A673 (cell line): ENCODE results near the gene SERPINA10. TPM values are rescaled to one million over a fixed set of nuclear protein-coding genes. Genes with fewer than 3 reads are reported as not detected.
"Not testable (repeated sequence)": the region's sequence is repeated elsewhere in the genome, so short reads cannot be mapped to it uniquely, and the experiment has no call there.

Experiments
- BruUV-seq: library from RNA; stranded (reverse); fragments of 400-500 nt; replicated peaks from 2 replicates; lab custom pipeline; 2021; lab: Mats Ljungman, UMichigan
- CTCF ChIA-PET: fragments of 300-600 bp; sonication (Branson Sonifier 250); formaldehyde crosslinking; loops from one replicate; lab custom pipeline; 2022; ENCODE audit warnings: antibody characterized with exemption; lab: Charles Lee
- POLR2A ChIA-PET: fragments of 300-600 bp; sonication (Branson Sonifier 250); formaldehyde crosslinking; loops from one replicate; lab custom pipeline; 2022; ENCODE audit warnings: antibody characterized with exemption; ENCODE audit not compliant: low non-redundant PET; lab: Charles Lee
- DNase-seq: peaks from one replicate; pipeline ENCODE4 v3.0.0-alpha.2; 2015; ENCODE audit warnings: low spot score
- H3K27ac ChIP-seq: fragments of 200-600 bp; sonication (generic); 2 replicates; pipeline ENCODE4 v1.5.1; 2016; ENCODE audit warnings: mixed run types, low read depth, mild to moderate bottlenecking, mixed read lengths, antibody characterized with exemption, low read length; ENCODE audit not compliant: poor library complexity, severe bottlenecking
- H3K27me3 ChIP-seq: fragments of 200-600 bp; sonication (generic); replicated peaks from 2 replicates; pipeline ENCODE4 v1.6.1; 2017; ENCODE audit warnings: mixed run types, low read depth, mild to moderate bottlenecking, mixed read lengths, antibody characterized with exemption, low read length; ENCODE audit not compliant: insufficient read depth, poor library complexity
- H3K36me3 ChIP-seq: fragments of 200-600 bp; sonication (generic); 2 replicates; pipeline ENCODE4 v1.6.1; 2016; ENCODE audit warnings: mixed run types, mild to moderate bottlenecking, mixed read lengths, antibody characterized with exemption, low read length; ENCODE audit not compliant: insufficient read depth, poor library complexity, severe bottlenecking
- H3K4me1 ChIP-seq: fragments of 200-600 bp; sonication (generic); 2 replicates; pipeline ENCODE4 v1.6.1; 2017; ENCODE audit warnings: mixed run types, mild to moderate bottlenecking, mixed read lengths, antibody characterized with exemption, low read length; ENCODE audit not compliant: insufficient read depth, poor library complexity, severe bottlenecking
- H3K4me3 ChIP-seq: fragments of 200-600 bp; sonication (generic); 2 replicates; pipeline ENCODE4 v1.5.1; 2016; ENCODE audit warnings: low read depth, mixed run types, mild to moderate bottlenecking, mixed read lengths, low read length; ENCODE audit not compliant: poor library complexity, severe bottlenecking
- H3K9me3 ChIP-seq: fragments of 200-600 bp; sonication (generic); 2 replicates; pipeline ENCODE4 v1.6.1; 2016; ENCODE audit warnings: mixed run types, low read depth, mild to moderate bottlenecking, mixed read lengths, antibody characterized with exemption, low read length; ENCODE audit not compliant: poor library complexity, severe bottlenecking
- EZH2 ChIP-seq: fragments of 200-600 bp; sonication (generic); IDR thresholded peaks from 2 replicates; pipeline ENCODE4 v1.6.1; 2017; ENCODE audit warnings: borderline replicate concordance, low read depth, mild to moderate bottlenecking, mixed read lengths, antibody characterized with exemption, low read length; ENCODE audit not compliant: poor library complexity, severe bottlenecking
- intact Hi-C: fragments of 100-400 bp; cut with micrococcal nuclease; formaldehyde crosslinking; loops from one replicate; pipeline ENCODE4 v1.10.0; 2022; ENCODE audit not compliant: unreplicated experiment
- total RNA-seq: library from RNA; stranded (reverse); gene quantifications from 2 replicates; pipeline ENCODE4 v1.2.3, GENCODE V29; 2021
- TF ChIP-seq, protein P1 (sequence below): fragments of 300-800, 200-600 bp; sonication (generic); conservative IDR thresholded peaks from 2 replicates; pipeline ENCODE4 v1.5.1; 2017; ENCODE audit warnings: low read depth, mild to moderate bottlenecking, antibody characterized with exemption, low read length, moderate library complexity, mixed read lengths

The SERPINA10 gene
- total RNA-seq, 1 experiment from 2014 or later: not detected

DNA sequence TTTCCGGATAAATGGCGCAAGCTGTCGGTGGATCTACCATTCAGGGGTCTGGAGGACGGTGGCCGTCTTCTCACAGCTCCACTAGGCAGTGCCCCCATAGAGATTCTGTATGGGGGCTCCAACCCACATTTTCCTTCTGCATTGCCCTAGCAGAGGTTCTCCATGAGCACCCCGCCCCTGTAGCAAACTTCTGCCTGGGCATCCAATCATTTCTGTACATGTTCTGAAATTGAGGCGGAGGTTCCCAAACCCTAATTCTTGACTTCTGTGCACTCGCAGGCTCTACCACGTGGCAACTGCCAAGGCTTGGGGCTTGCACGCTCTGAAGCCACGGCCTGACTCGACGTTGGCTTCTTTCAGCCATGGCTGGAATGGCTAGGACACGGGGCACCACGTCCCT lies 5.1 kb upstream of the SERPINA10 start:
- H3K4me1 ChIP-seq: no peaks in the 10 kb centered on the region
- no peaks in the 10 kb centered on the region for H3K27me3 ChIP-seq
- BruUV-seq: no TSS peak
- H3K9me3 ChIP-seq: no peaks in the 10 kb centered on the region
- H3K36me3 ChIP-seq: no peaks in the 10 kb centered on the region
- TF ChIP-seq EZH2: no peak
- TF ChIP-seq, protein P1, sequence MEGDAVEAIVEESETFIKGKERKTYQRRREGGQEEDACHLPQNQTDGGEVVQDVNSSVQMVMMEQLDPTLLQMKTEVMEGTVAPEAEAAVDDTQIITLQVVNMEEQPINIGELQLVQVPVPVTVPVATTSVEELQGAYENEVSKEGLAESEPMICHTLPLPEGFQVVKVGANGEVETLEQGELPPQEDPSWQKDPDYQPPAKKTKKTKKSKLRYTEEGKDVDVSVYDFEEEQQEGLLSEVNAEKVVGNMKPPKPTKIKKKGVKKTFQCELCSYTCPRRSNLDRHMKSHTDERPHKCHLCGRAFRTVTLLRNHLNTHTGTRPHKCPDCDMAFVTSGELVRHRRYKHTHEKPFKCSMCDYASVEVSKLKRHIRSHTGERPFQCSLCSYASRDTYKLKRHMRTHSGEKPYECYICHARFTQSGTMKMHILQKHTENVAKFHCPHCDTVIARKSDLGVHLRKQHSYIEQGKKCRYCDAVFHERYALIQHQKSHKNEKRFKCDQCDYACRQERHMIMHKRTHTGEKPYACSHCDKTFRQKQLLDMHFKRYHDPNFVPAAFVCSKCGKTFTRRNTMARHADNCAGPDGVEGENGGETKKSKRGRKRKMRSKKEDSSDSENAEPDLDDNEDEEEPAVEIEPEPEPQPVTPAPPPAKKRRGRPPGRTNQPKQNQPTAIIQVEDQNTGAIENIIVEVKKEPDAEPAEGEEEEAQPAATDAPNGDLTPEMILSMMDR: no peak
- no peak for DNase-seq
- H3K27ac ChIP-seq: no peak overlapping the region
- H3K4me3 ChIP-seq: no peak overlapping the region
- intact Hi-C loops: no loop called here
- POLR2A ChIA-PET: no interaction called here
- CTCF ChIA-PET: no interaction called here

DNA sequence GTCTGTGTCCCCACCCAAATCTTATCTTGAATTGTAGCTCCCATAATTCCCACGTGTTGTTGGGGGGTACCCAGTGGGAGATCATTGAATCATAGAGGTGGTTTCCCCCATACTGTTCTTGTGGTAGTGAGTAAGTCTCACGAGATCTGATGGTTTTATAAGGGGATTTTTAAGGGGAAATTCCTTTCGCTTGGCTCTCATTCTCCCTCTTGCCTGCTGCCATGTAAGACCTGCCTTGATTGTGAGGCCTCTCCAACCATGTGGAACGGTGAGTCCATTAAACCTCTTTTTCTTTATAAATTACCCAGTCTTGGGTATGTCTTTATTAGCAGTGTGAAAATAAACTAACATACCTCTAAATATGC lies 3.1 kb upstream of the SERPINA10 start:
- BruUV-seq, intact Hi-C loops, H3K9me3 ChIP-seq, POLR2A ChIA-PET, DNase-seq, CTCF ChIA-PET, H3K4me1 ChIP-seq, H3K27ac ChIP-seq, H3K36me3 ChIP-seq, H3K4me3 ChIP-seq, H3K27me3 ChIP-seq: not testable (repeated sequence)

DNA sequence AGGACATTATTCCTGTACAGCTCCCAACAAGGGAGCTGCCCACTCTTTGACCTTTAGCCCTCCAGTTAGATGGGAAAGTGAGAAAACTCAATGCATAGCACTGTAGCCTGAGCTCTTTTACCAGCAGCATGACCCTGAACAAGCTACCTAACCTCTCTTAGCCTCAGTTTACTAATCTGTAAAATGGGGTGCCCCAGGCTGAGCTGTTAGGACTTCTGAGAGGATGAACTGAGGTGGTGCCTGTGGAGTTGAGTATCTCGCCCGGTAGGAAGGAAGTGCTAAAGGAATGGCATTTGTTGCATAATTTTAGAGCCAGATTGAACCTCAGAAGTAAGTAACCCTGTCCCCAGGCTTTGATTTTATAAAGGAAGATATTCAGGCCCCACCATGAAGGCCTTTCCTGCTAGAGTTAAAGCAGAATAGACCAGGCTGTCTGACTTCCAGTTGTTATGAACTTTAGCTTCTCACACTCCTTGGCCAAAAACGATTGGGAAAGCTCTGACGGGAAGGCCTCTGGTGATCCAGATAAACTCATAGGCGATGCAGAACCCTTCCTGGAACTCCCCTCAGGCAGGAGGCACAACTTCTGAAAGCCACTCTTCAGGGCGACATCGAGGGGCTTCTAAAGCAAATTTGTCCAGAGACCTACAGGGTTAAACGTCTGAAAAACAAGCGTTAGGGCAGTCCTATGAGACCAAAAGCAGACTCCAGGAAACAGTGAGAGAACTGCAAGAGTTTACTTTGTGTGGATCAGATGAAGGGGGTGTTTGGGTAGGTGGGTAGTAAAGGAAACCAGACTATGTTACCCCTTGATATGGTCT lies 2.5 kb upstream of the SERPINA10 start:
- H3K4me1 ChIP-seq: no peaks in the 10 kb centered on the region
- intact Hi-C loops: no loop called here
- no peaks in the 10 kb centered on the region for H3K27me3 ChIP-seq
- ChIA-PET POLR2A (no interaction called here), CTCF (no interaction called here)
- H3K36me3 ChIP-seq: no peaks in the 10 kb centered on the region
- no peaks in the 10 kb centered on the region for H3K9me3 ChIP-seq
- DNase-seq: no peak
- no peak overlapping the region for H3K27ac ChIP-seq
- TF ChIP-seq EZH2: no peak
- TF ChIP-seq, protein P1: no peak
- BruUV-seq: no TSS peak
- H3K4me3 ChIP-seq: no peak overlapping the region

DNA sequence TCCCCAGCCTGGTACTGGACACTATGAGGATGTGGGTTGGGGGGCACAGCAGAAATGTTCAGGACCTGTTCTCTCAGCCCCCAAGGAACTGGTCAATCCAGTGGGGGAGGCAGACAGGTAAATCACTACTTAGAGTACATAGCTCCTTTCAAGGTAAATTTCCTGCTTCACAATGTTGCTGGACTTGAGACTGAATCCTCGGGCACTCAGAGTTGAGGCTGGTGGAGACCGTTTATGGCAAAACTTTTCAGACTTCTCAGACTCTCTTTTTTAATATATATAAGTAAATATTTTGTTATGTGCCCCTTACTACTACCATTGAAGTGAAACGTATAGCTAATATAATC lies 483 bp upstream of the SERPINA10 start:
- Histone ChIP-seq H3K4me1 (no peaks in the 10 kb centered on the region), H3K9me3 (no peaks in the 10 kb centered on the region), H3K27me3 (no peaks in the 10 kb centered on the region), H3K27ac (no peak overlapping the region), H3K36me3 (no peaks in the 10 kb centered on the region), H3K4me3 (no peak overlapping the region)
- ChIA-PET CTCF (no interaction called here), POLR2A (no interaction called here)
- intact Hi-C loops: no loop called here
- TF ChIP-seq, protein P1: no peak
- TF ChIP-seq EZH2: no peak
- BruUV-seq: no TSS peak
- no peak for DNase-seq
